Activated naive CD4-positive, alpha-beta T cell treated with anti-CD3 and anti-CD28 coated beads, Interleukin-2, amount 50 U/mL, for 72 hours (primary cell): Measurements from ENCODE around the gene RILP. TPM values are rescaled to one million over a fixed set of nuclear protein-coding genes. Genes with fewer than 3 reads are reported as not detected.

Experiments
- ATAC-seq, 2 donors: fragments of 150-1000 bp; cut with Tn5 transposase; 2 replicates each; pipeline ENCODE4 v1.10.0; 2021; ENCODE audit warnings: mild to moderate bottlenecking in 2 of 2, moderate library complexity in 2 of 2
- DNase-seq, 2 donors: peaks; one replicate each; pipeline ENCODE4 v3.0.0; 2021 to 2022; ENCODE audit warnings: low spot score in 2 of 2
- H3K27ac Mint-ChIP-seq, 2 donors: one replicate each; pipeline ENCODE4 v1.8.0; 2022; ENCODE audit warnings: mild to moderate bottlenecking in 2 of 2, mixed read lengths in 2 of 2
- H3K36me3 Mint-ChIP-seq, 2 donors: one replicate each; pipeline ENCODE4 v1.8.0; 2022; ENCODE audit warnings: mixed read lengths in 2 of 2
- H3K9me3 Mint-ChIP-seq, 2 donors: one replicate each; pipeline ENCODE4 v1.8.0; 2022; ENCODE audit warnings: mixed read lengths in 2 of 2
- total RNA-seq, 2 donors: library from RNA; stranded (reverse); gene quantifications; one replicate each; pipeline ENCODE4 v1.2.3, GENCODE V29; 2022

RILP gene
- total RNA-seq, 2 donors from 2014 or later = 1.7 to 2.5 TPM

DNA sequence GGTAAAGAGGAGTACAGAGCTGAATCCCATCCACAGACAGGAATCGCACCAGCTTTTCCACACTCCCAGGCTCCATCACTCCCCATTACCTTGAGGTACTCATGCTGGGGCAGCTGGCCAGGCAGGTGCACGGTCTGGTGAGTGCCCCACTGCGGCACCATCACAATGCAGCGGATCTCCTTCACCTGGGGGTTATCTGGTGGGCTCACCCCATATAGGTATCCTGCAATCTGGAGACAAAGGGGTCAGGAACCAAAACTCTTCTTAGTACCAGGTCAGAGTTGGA, 1.8 kb upstream of the RILP start:
- Mint-ChIP-seq H3K27ac (no peak overlapping the region), H3K36me3 (peaks cover 12 to 13% of the 10 kb centered on the region in 2 donors), H3K9me3 (no peaks in the 10 kb centered on the region)
- no peak for ATAC-seq
- DNase-seq = no peak

GRCh38 chr17:1650731-1651558, 1.3 kb upstream of the RILP start:
- no peak overlapping the region for H3K27ac Mint-ChIP-seq
- ATAC-seq = no peak
- H3K9me3 Mint-ChIP-seq = no peaks in the 10 kb centered on the region
- H3K36me3 Mint-ChIP-seq = peaks cover 8% of the 10 kb centered on the region in 2 donors
- no peak for DNase-seq

GRCh38 chr17:1648963-1649843, 463 bp downstream of the RILP start:
- H3K27ac Mint-ChIP-seq = no peak overlapping the region
- H3K9me3 Mint-ChIP-seq = no peaks in the 10 kb centered on the region
- peak; percentile 76 to 85 for ATAC-seq
- peak; percentile 92 to 96 for DNase-seq
- H3K36me3 Mint-ChIP-seq = peaks cover 4 to 6% of the 10 kb centered on the region in 2 donors

GRCh38 chr17:1648173-1648962, 1.3 kb downstream of the RILP start:
- peak in 1 of 2 donors; percentile 29 for ATAC-seq
- H3K27ac Mint-ChIP-seq = no peak overlapping the region

DNA sequence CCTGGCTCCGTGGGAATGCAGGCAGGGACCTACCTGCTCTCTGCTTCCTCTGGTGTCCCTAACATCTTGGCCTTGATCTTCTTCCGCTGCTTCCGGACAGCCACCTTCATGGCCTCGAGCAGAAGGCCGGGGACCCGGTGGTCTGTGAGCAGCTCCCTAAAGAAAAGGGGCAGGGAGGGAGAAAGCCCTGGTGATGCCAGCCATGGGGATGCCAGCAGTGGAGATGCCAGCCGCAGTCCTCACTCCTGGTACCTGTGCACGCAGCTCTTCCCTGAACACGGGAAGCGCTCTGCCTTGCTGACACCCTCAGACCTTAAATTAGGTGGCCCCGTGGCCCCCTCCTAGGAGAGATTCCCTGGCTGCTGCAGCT, 1.9 kb downstream of the RILP start:
- Mint-ChIP-seq H3K36me3 (no peaks in the 10 kb centered on the region), H3K9me3 (no peaks in the 10 kb centered on the region), H3K27ac (no peak overlapping the region)
- no peak for DNase-seq
- ATAC-seq = no peak

More at GRCh38 chr17:1648173-1648962, 1.3 kb downstream of the RILP start:
- Mint-ChIP-seq H3K9me3 (no peaks in the 10 kb centered on the region), H3K36me3 (no peaks in the 10 kb centered on the region)
- no peak for DNase-seq

- H3K9me3 Mint-ChIP-seq = no peaks in the 10 kb centered on the region
- H3K36me3 Mint-ChIP-seq = no peaks in the 10 kb centered on the region
- no peak overlapping the region for H3K27ac Mint-ChIP-seq
- DNase-seq = no peak
- no peak for ATAC-seq
Observed at GRCh38 chr17:1646199-1646875, 3.3 kb downstream of the RILP start.

GRCh38 chr17:1645207-1646171, 4.2 kb downstream of the RILP start, which contains the start of gene SCARF1:
SCARF1 (minus strand) TSS chr17:1645732; CDS start chr17:1645697, 35 bp downstream.
- Mint-ChIP-seq H3K27ac (peak within 1 kb of the TSS in 1 of 2 donors; percentile 91), H3K9me3 (no peaks in the 10 kb centered on the region), H3K36me3 (no peaks in the 10 kb centered on the region)
- ATAC-seq (no peak), DNase-seq (no peak)

- Mint-ChIP-seq H3K36me3 (no peaks in the 10 kb centered on the region), H3K27ac (peak overlapping the region; percentile 91 to 95), H3K9me3 (no peaks in the 10 kb centered on the region)
- ATAC-seq (peak in 1 of 2 donors; percentile 46), DNase-seq (peak in 1 of 2 donors; percentile 74)
Observed at GRCh38 chr17:1644493-1645206, 5.0 kb downstream of the RILP start.

DNA sequence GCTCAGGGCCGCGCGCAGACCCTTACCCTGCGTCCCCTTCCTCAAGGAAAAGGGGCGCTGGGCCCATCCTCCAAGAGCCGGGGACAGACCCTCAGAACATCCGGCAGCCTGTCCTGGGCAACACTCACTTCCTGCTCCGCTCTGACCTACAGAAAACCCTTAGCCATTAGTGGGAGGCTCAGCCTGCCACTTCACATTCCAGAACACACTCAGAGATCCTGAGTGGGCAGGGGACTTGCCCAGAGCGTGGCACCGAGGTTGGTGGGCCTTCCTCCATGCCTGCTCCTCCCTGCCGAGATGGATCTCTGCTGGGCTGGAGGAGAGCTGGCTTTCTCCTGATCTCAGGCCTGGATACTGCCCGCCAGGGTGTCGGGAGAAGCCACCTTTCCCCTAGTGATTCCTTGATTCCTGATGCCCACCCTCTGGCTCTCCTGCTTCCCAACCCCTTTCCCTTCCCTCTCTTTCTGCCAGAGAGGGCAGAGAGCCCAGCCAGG, 5.6 kb downstream of the RILP start:
- H3K9me3 Mint-ChIP-seq = no peaks in the 10 kb centered on the region
- DNase-seq = no peak
- peak in 1 of 2 donors; percentile 41 for ATAC-seq
- peak overlapping the region; percentile 91 to 95 for H3K27ac Mint-ChIP-seq
- H3K36me3 Mint-ChIP-seq = no peaks in the 10 kb centered on the region

GRCh38 chr17:1643293-1643998, 6.2 kb downstream of the RILP start:
- H3K27ac Mint-ChIP-seq = peak overlapping the region in 1 of 2 donors; percentile 91
- ATAC-seq = peak; percentile 27 to 42
- no peaks in the 10 kb centered on the region for H3K36me3 Mint-ChIP-seq
- peak in 1 of 2 donors; percentile 35 for DNase-seq
- H3K9me3 Mint-ChIP-seq = no peaks in the 10 kb centered on the region

DNA sequence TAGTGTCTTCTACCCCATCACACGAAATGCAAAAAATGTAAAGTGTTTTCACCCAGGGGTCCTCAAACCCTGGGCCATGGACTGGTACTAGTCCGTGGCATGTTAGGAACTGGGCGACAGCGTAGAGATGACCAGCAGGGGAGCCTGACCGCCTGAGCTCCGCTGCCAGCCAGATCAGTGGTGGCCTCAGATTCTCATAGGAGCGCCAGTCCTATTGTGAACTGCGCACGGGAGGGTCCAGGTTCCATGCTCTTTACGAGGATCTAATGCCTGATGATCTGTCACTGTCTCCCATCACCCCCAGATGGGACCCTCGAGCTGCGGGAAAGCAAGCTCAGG, 8.6 kb downstream of the RILP start:
- H3K27ac Mint-ChIP-seq = no peak overlapping the region
- no peaks in the 10 kb centered on the region for H3K36me3 Mint-ChIP-seq
- DNase-seq = no peak

GRCh38 chr17:1640329-1641064, 9.2 kb downstream of the RILP start:
- H3K9me3 Mint-ChIP-seq = no peaks in the 10 kb centered on the region

More for the DNA sequence above, 8.6 kb downstream of the RILP start:
- H3K9me3 Mint-ChIP-seq = no peaks in the 10 kb centered on the region
- no peak for ATAC-seq

DNA sequence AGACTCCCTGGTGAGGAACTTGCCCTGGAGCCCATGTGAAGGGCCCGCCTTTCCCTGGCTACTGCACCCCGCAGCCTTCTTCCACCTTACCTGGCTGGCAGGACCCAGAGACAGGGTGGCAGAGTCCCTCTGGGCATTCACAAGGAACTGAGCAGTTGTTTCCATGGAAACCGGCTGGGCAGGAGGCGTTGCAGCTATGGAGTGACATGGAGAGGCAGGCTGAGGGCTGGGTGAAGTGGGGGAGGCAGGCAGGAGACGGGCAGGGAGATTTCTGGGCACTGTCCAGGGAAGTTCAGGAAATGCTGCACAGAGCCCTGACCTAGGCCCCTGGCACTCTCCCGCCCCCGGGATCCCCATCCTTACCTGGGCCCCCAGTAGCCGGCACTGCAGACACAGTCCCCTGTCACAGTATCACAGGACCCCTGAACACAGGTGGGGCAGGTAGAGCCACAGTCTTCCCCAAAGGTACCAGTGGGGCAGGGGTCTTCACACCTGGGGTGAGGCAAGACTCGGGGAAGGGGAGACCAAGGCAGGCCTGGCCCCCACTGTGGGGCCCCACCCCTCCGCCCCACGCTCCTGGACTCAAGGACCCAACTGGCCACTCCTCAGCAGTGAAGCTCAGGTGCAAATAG, 10.0 kb downstream of the RILP start:
- H3K36me3 Mint-ChIP-seq = no peaks in the 10 kb centered on the region
- DNase-seq = no peak
- ATAC-seq = no peak
- H3K27ac Mint-ChIP-seq = peak overlapping the region in 1 of 2 donors; percentile 34
- H3K9me3 Mint-ChIP-seq = no peaks in the 10 kb centered on the region

More at GRCh38 chr17:1640329-1641064, 9.2 kb downstream of the RILP start:
- Mint-ChIP-seq H3K27ac (no peak overlapping the region), H3K36me3 (no peaks in the 10 kb centered on the region)
- ATAC-seq = no peak
- DNase-seq = no peak
